Hematopoietic multipotent progenitor cell treated with erythropoietin and hydrocortisone succinate and interleukin-3 and kit ligand, for 6 days (in vitro differentiated cells): Measurements from ENCODE around the gene PNLIP.

ENCODE experiments used
- DNase-seq: peaks from one replicate; pipeline ENCODE4 v3.0.0-alpha.2; 2015

The PNLIP gene

DNA sequence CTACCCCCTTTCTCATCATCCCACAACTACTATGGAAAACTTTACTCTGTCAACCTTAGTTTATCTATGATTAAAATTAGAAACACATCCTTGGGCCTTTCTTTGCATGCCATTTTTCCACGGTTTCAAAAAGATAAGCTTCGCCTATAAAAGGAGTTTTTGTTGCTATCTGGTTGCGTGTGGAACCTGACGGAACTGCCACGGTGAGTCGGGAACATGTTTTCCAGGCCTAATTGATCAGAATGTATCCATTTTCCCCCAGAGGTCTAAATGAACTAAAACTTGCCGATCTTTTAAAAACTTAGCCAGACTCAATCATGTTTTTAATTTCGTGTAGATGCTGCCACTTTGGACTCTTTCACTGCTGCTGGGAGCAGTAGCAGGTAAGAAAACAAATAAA lies at the start of gene PNLIP:
Gene PNLIP, plus strand, starts transcription at position 176 of the 400 bp plus-strand sequence. Its CDS starts 162 bp downstream, at position 338.
- DNase-seq = no peak

DNA sequence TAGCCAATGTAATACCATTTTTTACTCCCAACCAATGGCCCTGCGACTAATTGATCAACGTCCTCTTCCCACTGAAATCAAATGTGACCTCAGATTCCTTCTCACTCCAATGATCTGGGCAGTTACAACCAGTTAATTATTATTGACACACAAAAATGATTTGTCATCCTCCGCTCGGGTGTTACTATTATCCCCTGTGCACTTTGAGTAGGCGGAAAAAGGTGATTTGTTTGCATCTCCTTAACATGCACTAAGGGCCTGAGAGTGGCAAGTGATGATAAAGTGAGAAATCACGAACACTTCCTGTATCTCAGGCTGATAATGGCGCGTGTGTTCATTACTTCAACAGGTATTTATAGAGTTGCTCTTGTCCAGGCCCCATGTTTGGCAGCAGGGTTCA lies 40.9 kb upstream of the PNLIP start:
- no peak for DNase-seq

DNA sequence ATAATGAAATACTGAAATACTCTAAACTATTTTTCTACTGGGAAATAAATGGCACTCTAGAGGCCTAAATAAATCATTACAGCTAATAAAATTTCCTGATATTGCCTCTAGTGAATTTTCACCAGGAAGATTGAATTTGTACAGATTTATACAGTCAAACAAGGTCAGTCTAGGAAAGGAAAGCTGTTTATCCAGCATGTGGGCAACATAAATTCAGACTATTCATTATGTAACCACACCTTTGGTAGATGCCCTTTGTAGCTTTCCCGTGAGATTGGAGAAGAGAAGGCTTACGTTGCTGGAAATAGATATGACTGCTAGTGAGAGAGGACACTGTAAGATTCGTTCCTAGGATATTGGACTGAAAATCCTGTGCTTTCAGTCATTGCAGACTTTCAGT lies 35.2 kb upstream of the PNLIP start:
- no peak for DNase-seq

DNA sequence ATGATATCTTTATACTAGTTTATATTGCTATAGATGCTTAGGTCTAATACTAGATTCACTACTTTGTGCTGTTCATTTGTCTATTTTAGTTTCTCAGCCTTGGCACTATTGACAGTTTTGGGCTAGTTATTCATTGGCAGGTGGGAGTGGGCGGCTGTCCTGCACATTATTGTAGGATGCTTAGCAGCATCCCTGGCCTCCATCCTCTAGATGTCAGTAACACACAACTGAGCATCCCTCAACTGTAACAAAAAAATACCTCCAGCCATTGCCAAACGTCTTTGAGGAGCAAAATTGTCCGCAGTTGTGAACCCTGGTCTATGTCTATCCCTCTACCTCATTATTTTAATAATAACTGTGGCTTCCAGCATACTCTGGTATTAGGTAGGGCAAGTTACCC lies 34.4 kb upstream of the PNLIP start:
- no peak for DNase-seq

DNA sequence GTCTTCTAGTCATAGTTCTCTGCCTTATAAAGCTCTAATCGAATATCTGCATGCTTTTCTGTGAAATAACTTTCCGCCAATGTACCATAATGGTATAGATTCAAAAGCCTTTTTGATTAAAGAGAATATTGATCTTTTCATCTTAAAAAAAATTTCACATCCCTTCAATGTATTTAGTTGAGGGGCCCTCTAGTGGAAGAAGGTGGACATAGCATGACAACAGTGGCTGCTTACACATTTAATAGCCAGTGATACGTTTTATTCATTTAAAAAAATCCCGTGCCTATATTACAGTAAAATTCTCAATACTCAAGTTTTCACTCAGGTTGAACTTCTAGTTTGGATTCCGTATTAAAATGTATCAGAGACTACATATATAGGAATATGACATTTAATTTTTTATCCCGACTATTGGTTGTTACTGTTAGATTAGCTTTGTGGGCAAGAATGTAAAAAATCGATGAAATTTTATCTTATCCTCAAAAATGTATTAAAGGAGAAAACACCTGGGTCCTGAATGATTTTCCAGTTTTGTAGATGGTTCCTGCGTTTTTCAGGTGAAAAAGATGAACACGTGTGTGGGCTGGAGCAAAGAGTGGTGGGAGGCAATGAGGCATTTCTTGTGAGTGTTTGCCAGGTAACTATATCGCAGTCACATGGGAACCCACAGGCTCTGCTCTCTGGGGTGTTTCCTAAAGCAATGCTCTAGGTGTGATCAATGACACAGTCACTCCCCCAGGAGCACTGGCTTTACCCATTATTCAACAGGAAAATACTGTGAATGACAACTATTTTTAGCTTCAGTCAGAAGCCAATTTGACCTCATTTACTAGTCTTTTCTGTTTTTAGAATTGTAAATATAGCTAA lies 24.1 kb upstream of the PNLIP start:
- peak; percentile 64 for DNase-seq

DNA sequence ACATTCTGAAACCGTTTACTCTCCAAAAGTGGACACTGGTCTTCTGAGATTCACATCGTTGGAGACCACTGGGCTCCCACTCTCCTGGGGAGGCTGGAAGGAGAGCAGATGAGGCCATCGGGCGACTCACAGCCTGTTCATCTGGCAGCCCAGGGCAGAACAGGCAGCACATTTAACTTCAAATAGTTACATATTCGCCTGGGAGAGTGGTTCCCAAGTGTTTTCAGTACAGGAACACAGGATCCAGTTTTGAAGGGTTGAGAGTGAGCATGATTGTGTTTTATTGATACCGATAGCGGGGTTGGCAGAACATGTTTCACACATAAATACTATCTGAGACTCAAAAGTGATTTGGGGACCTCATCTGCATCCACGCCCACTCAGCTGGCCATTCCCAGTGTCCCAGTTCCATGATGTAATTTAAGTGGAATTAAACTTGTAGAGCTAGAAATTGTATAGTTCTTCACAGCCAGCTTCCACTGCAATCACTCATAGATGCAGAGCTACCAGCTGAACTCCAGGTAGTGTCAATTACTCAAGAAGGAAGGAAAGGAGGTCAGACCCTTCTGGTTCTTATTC lies 22.8 kb upstream of the PNLIP start:
- no peak for DNase-seq

DNA sequence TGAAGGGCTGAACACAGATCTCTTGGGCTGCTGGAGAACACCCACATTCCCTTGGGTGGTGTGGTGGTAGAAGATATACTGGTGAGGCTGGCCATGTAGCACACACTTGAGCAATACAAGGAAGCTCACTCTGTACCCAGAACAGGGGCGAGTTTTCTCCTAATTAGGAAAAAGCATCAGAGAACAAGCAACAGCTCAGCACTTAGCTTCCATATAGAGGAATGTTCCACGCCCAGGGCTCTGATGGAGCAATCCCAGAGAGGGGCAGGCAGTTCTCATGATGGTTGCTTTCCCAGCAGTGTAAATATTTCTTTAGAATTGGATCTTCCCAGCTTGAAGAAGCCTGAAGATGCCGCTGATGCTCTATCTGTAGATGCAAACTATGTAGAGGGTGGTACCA lies 21.0 kb upstream of the PNLIP start:
- no peak for DNase-seq

DNA sequence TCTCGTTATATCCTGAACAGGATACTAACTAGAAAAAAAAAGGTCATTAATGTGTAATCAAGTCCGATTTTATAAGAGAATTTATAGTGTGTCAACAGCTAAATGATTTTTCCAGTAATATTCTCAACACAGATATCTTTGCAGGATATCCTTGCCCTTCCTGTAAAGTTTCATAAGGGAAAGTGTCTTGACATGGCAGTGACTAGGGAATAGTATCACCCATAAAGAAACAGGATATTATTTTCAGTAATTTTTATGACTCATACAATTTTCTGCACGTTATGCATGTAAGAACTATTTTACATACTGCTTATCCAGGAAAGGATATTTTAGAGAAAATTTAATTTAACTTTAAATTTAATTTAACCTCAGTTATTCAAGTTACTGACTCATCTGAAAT lies 19.5 kb upstream of the PNLIP start:
- no peak for DNase-seq

DNA sequence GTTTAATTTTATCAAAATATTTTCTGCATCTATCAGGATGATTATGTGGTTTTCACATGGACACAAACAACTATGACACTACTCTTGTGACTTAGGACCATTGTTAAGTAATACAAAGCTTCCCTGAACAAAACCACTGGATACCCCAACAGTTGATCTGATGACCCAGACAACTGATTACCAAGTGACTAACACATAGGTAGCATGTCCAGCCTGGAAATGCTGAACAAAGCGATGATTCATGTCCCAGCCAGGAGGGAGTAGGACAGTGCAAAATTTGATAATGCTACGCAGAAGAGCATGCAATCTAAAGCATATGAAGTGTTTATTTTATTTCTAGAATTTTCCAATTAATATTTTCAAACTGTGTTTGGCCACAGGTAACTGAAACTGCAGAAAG lies 8.9 kb upstream of the PNLIP start:
- DNase-seq = no peak

DNA sequence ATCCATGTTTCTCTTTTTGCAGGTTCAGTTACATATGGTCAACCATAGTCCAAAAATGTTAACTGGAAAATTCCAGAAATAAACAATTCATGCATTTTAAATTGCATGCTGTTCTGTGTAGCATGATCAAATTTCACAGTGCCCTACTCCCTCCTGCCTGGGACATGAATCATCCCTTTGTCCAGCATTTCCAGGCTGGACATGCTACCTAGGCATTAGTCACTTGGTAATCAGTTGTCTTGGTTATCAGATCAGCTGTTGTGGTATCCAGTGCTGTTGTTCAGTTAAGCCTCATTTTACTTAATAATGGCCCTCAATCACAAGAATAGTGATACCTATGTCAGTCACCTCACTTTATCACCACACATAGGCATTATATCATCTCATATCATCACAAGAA lies 7.3 kb upstream of the PNLIP start:
- DNase-seq = no peak

DNA sequence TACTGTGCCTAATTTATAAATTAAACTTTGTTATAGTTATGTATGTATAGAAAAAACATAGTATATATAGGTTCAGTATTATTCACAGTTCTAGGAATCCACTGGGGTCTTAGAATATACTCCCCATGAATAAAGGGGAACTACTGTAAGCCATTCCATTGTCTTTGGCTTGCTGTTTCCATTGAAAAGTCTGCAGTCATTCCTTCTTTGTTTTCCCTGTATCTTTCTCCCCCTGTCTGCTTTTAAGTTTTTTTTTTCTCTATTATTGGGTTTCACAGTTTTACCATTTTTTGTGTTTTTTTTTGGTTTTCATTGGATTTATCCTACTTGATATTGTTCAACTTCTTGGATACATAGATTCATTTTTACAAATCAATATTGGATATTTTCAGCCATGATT lies 6.7 kb upstream of the PNLIP start:
- DNase-seq = no peak

DNA sequence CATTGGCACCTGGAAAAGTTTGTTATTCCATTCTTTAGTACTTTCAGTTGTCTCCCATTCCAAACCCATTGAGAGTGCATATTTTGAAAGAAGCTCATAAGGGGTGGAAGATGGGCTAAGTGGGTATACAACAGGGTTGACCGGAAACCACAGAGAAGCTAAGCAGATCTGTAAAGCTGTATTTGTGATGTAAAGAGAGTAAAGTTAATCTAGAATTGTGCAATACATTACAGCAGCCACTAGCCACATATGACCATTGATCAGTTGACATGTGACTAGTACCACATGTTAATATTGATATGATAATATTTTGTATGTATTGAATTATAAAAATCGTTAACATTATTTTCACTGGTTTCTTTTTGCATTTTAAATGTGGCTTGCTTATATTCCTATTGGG lies 4.9 kb upstream of the PNLIP start:
- no peak for DNase-seq

DNA sequence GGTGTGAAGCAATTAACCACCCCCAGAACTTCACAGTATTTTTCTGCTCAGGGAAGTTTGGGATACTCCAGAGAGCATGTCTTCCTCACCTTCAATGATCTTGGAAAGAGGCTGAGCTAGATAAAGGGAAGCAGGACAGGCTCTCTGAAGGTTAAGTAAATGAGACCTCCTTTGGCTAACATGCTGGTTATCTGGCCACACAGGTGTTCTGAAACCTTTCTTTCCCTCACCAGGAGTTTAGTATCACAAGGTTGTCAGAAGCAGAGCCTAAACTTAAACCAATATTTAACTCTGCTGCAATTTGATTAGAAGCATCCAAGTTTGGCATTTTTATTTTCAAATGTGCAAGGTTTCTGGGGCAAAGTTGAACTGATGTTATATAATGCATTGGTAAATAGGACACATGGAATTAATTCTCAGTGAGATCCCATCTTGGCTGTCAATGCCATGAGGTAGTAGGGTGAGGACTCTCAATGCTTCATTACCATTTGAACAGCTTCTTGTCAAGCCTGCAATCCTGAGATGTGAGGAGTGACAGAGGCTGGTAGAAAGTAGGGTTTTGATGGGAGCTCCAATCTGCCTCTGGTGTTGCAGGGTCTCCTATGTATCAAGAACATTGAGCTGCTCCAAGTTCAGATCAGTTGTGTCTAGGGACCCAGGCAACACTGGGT lies 3.6 kb upstream of the PNLIP start:
- no peak for DNase-seq

DNA sequence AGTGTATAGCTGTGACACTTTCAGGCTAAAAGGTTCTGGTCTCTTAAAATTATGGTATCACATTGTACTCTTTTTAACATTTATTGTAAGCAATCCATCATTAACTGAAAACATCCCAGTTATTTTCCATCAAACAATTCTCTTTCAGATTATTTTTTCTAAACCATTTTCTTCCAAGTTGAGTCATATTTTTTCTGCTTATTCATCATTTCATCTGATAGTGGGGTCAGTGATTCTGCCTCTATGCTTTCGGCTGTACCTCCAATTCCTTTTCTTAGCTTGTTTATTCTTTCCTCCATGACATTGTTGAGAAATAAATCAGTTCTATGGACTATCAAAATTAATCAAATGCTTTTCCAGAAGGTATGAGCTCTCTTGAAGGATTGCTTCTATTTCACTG lies 609 bp upstream of the PNLIP start:
- no peak for DNase-seq

DNA sequence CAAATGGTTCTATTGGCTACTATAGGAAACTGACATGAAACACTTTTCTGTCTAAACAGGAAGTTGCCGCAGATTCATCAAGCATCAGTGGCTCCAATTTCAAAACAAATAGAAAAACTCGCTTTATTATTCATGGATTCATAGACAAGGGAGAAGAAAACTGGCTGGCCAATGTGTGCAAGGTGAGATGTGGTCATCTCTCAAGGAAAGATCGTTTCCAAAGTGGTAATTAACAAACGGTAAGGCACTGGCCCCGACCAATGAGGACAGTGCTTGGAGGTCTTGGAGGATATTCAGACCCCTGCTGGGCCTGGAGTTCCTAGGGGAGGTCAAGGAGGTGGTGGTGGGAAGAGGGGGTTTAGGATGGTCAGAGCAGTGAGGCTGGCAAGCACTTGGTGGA lies 2.6 kb downstream of the PNLIP start:
- no peak for DNase-seq

DNA sequence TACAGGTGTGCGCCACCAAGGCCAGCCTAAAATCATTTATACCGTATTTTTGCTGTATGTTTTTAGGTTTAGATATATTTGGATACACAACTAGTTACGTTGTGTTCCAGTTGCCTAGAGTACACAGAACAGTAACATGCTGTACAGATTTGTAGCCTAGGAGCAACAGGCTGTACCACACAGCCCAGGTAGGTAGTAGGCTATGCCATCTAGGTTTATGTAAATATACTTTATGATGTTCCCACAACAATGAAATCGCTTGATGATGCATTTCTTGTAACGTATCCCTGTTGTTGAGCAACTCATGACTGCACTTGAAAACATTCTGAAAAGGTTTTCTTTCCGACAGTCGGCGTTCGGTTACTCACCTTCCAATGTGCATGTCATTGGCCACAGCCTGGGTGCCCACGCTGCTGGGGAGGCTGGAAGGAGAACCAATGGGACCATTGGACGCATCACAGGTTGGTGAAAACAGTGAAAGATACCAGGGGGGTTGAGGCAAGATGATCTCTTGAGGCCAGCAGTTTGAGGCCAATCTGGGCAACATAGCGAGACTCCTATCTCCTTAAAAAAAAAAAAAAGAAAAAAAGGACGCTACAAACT lies 7.7 kb downstream of the PNLIP start:
- no peak for DNase-seq

DNA sequence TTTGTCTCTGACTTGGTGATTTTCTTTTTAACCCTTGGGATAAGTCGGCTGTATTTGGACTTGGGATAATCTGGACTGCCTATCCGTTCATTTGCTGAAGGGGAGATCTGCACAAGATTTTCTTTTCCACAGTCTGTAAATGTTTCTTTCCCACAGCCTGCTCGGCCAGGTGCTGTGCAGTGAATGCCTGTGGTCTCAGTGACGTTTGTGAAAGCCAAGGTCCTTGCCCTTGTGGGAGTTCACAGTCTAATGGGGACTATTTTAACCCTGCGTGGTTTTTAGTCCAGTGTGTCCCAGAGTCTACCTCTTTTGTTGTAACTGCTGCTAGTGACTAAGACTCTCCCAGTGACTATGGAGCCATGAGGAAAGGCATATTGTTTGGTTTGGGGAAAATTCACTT lies 8.9 kb downstream of the PNLIP start:
- no peak for DNase-seq

DNA sequence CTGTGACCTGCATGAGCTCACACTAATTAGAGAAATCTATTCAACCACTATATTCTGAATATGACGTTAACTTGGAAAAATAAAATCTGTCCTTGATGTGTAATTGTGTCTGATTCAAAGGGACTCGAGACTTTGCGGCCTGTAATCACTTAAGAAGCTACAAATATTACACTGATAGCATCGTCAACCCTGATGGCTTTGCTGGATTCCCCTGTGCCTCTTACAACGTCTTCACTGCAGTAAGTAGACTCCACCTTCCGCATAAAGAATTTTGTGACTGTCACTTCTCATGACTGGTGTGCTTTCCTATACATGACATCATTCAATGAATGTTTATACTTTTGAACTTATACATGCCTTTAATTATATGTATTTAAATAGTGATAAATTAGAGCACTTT lies 10.1 kb downstream of the PNLIP start:
- no peak for DNase-seq

DNA sequence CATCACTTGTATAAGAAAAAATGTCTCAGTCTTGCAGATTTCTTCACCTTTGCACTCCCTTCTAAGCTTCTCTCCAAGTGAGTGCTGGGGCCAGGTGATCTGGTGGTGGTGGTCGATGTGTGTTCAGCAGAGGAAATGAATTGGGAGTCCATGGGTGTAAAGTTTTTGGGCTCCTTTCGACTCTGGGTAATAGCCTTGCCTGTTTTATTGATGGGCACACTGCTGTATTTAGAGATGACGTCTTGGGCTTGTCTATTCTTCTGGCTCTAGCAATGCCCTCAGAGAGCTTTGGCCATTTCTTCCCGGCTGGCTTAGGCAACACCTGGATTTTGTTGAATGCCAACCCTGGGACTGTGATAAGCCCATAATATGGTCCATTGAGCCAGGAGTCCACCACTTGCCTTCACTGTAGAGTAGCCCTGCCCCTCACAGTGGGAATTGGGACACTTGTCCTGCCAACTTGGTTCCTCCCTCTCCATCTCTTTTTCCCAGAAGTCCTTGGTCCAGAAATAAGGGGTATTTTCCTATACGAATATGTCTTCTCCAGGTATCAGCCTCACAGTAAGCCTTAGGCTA lies 11.7 kb downstream of the PNLIP start:
- DNase-seq = no peak

DNA sequence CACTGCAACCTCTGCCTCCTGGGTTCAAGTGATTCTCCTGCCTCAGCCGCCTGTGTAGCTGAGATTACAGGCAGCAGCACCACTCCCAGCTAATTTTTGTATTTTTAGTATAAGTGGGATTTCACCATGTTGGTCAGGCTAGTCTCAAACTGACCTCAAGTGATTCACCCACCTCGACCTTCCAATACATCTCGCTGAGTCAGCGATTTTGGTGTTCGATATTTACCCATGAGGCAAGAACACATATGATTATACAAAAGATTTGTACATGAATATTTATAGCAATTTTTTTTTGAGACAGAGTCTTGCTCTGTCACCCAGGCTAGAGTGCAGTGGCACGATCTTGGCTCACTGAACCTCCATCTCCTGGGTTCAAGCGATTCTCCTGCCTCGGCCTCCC lies 19.8 kb downstream of the PNLIP start:
- DNase-seq = no peak

DNA sequence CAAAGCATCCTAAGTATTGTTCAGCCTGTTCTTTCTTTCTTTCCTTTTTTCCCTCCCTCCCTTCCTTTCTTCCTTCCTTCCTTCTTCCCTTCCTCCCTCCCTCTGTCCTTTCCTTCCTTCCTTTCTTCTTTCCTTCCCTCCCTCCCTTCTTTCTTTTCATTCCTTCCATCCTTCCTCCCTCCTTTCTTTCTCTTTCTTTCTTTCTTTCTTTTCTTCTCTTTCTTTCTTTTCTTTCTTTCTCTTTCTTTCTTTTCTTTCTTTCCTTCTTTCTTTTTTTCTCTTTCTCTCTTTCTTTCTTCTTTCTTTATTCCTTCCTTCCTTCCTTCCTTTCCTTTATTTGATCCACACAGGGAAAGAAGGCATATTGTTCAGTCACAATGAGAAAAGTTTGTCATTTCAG lies 21.2 kb downstream of the PNLIP start:
- no peak for DNase-seq

DNA sequence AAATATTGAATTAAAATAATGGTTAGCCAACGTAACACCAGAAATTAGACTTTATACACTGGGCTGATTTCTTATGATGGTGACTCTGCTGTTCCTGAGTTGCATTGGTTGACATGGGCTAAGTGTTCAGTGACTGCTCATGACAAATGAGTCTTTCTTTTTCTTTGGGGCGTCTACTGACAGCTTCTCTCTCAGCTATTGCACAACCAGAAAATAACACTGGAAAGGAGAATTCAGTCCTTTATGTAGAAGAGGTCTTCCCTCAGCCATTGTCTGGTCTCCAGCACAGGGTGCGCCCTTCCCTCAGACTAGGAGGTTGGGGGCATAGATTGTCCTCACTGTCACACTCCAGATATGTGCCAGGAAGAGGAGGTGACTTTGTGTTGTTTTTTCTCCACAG lies 21.6 kb downstream of the PNLIP start:
- DNase-seq = no peak

DNA sequence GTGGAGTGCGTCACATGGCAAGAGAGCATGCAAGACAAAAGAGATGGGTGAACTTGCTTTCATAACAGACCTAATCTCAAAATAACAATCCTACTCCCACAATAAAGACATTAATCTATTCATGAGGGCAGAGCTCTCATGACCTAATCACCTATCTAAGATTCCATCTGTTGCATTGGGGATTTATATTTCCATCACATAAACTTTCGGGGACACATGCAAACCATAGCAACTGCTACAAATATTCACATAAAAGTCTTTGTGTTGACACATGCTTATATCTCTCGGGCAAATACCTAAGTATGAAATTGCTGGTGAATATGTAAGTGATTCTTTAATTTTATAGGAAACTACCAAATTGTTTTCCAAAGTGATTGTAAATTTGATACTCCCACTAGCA lies 29.1 kb downstream of the PNLIP start:
- no peak for DNase-seq
